GM18907 (cell line): ENCODE measurements around the gene COLEC11.

Experiments
- ATAC-seq: cut with Tn5 transposase; IDR thresholded peaks from one replicate; pipeline ENCODE4 v1.9.1; 2021; ENCODE audit warnings: mild to moderate bottlenecking, moderate library complexity; ENCODE audit not compliant: unreplicated experiment

The COLEC11 gene

GRCh38 chr2:3584608-3585260, 10.2 kb upstream of the COLEC11 start:
- ATAC-seq = no peak

GRCh38 chr2:3585261-3586109, 9.4 kb upstream of the COLEC11 start:
- no peak for ATAC-seq

- ATAC-seq = no peak
These were observed 8.7 kb upstream of the COLEC11 start for GRCh38 chr2:3586220-3586619.

- no peak for ATAC-seq
These were observed 7.9 kb upstream of the COLEC11 start for GRCh38 chr2:3587021-3587420.

GRCh38 chr2:3587432-3587831, 7.5 kb upstream of the COLEC11 start:
- ATAC-seq = no peak

GRCh38 chr2:3588084-3588483, 6.8 kb upstream of the COLEC11 start:
- no peak for ATAC-seq

- ATAC-seq = no peak
These were observed 5.8 kb upstream of the COLEC11 start for GRCh38 chr2:3589086-3589485.

GRCh38 chr2:3595404-3595803, 492 bp downstream of the COLEC11 start:
- ATAC-seq = no peak

GRCh38 chr2:3595985-3596384, 1.1 kb downstream of the COLEC11 start:
- ATAC-seq = peak; percentile 85

- no peak for ATAC-seq
These were observed 2.0 kb downstream of the COLEC11 start for GRCh38 chr2:3596901-3597417.

GRCh38 chr2:3597567-3597966, 2.7 kb downstream of the COLEC11 start:
- no peak for ATAC-seq

GRCh38 chr2:3598197-3598910, 3.4 kb downstream of the COLEC11 start:
- ATAC-seq = no peak

- ATAC-seq = no peak
These were observed 4.3 kb downstream of the COLEC11 start for GRCh38 chr2:3598912-3599854.

GRCh38 chr2:3600256-3600855, 5.4 kb downstream of the COLEC11 start:
- no peak for ATAC-seq

GRCh38 chr2:3601561-3602271, 6.8 kb downstream of the COLEC11 start:
- ATAC-seq = no peak

GRCh38 chr2:3602553-3603339, 7.8 kb downstream of the COLEC11 start:
- no peak for ATAC-seq

GRCh38 chr2:3603536-3604206, 8.8 kb downstream of the COLEC11 start:
- no peak for ATAC-seq
